Measurements from ENCODE around the gene RAVER1.
"Not testable (repeated sequence)": the region's sequence is repeated elsewhere in the genome, so short reads cannot be mapped to it uniquely, and the experiment has no call there.

RAVER1 gene

DNA sequence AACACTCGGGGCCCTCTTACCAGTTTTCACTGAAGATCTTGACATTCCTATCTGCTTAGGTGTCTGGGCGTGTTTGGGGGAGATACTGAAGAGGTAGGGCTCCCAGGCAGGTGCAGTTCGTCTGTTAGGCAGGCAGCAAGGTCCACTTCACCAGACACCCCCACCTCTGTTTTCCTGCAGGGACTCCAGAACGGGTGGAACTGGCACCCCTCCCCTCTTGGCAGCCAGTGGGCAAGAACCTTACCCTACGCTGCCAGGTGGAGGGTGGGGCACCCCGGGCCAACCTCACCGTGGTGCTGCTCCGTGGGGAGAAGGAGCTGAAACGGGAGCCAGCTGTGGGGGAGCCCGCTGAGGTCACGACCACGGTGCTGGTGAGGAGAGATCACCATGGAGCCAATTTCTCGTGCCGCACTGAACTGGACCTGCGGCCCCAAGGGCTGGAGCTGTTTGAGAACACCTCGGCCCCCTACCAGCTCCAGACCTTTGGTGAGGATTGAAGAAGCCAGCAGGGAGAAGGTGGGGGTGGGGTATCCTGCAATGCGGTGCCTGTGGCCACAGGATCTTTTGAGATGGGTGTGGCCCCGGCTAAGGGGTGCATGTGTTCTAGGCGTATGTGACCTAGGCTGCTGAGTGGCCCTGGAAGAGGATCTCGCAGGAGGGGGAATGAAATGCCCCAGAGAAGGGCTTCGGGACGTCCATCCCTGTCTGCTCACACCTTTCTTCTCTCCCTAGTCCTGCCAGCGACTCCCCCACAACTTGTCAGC, 49.8 kb downstream of the RAVER1 start (continued):
- TF ChIP-seq, protein P1, sequence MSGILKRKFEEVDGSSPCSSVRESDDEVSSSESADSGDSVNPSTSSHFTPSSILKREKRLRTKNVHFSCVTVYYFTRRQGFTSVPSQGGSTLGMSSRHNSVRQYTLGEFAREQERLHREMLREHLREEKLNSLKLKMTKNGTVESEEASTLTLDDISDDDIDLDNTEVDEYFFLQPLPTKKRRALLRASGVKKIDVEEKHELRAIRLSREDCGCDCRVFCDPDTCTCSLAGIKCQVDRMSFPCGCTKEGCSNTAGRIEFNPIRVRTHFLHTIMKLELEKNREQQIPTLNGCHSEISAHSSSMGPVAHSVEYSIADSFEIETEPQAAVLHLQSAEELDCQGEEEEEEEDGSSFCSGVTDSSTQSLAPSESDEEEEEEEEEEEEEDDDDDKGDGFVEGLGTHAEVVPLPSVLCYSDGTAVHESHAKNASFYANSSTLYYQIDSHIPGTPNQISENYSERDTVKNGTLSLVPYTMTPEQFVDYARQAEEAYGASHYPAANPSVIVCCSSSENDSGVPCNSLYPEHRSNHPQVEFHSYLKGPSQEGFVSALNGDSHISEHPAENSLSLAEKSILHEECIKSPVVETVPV (CRISPR knock-in tag; IDR thresholded peaks at IDR 0.05): no peak

DNA sequence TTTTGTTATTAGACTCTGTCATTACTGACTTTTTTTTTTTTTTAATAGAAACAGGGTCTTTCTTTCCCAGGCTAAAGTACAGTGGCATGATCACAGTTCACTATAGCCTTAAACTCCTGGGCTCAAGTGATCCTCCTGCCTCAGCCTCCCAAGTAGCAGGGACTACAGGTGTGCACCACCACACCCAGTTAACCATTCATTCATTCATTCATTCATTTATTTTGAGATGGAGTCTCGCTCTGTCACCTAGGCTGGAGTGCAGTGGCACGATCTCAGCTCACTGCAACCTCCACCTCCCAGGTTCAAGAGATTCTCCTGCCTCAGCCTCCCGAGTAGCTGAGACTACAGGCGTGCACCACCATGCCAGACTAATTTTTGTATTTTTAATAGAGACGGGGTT, 51.3 kb downstream of the RAVER1 start:
- not testable (repeated sequence) for ATAC-seq

DNA sequence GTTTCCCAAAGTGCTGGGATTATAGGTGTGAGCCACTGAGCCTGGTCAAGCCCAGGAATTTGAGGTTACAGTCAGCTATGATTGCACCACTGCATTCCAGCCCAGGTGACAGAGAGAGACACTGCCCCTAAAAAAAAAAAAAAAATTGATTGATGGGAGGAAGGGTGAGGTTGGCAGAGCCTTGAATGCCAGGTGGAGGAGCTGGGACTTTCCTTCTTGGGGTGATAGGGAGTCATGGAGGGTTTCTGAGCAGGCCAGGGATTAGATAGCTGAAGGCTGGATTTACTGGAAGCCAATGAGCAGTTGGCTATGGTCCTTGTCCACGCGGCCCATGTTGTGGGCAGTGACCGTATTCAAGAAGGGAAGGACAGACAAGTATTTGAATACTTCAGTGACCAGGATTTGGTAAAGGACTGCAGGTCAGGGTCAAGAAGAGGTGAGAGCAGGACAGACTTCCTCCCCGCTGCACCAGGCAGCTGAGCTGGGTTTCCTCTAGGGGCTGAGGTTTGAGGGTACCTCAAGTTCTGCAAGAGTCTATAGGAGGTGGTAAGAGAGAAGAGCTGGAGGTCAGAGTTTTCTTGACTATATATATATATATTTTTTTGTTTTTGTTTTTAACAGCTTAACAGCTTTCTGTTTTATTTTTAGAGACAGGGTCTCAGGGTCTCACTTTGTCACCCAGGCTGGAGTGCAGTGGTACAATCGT, 53.4 kb downstream of the RAVER1 start:
- TF ChIP-seq ZC3H10 (CRISPR knock-in tag; IDR thresholded peaks at IDR 0.05) (no peak), TCF4 (CRISPR knock-in tag; IDR thresholded peaks at IDR 0.05; ENCODE audit: borderline replicate concordance) (no peak), ZNF565 (CRISPR knock-in tag; conservative IDR thresholded peaks at IDR 0.05; ENCODE audit: low read depth) (no peak), TOX (CRISPR knock-in tag; IDR thresholded peaks at IDR 0.05; ENCODE audit: borderline replicate concordance) (no peak), ZNF8 (CRISPR knock-in tag; IDR thresholded peaks at IDR 0.05) (no peak), ZFP3 (CRISPR knock-in tag; IDR thresholded peaks at IDR 0.05) (no peak), SNAI2 (CRISPR knock-in tag; IDR thresholded peaks at IDR 0.05) (no peak), BACH2 (CRISPR knock-in tag; IDR thresholded peaks at IDR 0.05; ENCODE audit: borderline replicate concordance) (no peak), RARB (CRISPR knock-in tag; IDR thresholded peaks at IDR 0.05) (no peak), ZNF70 (CRISPR knock-in tag; IDR thresholded peaks at IDR 0.05) (no peak), ZFP30 (CRISPR knock-in tag; IDR thresholded peaks at IDR 0.05) (no peak), ARNTL (CRISPR knock-in tag; IDR thresholded peaks at IDR 0.05; ENCODE audit: borderline replicate concordance, low read depth) (no peak)
- TF ChIP-seq, protein P2, sequence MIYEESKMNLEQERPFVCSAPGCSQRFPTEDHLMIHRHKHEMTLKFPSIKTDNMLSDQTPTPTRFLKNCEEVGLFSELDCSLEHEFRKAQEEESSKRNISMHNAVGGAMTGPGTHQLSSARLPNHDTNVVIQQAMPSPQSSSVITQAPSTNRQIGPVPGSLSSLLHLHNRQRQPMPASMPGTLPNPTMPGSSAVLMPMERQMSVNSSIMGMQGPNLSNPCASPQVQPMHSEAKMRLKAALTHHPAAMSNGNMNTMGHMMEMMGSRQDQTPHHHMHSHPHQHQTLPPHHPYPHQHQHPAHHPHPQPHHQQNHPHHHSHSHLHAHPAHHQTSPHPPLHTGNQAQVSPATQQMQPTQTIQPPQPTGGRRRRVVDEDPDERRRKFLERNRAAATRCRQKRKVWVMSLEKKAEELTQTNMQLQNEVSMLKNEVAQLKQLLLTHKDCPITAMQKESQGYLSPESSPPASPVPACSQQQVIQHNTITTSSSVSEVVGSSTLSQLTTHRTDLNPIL (CRISPR knock-in tag; IDR thresholded peaks at IDR 0.05; ENCODE audit: low read depth): no peak
- TF ChIP-seq, protein P3, sequence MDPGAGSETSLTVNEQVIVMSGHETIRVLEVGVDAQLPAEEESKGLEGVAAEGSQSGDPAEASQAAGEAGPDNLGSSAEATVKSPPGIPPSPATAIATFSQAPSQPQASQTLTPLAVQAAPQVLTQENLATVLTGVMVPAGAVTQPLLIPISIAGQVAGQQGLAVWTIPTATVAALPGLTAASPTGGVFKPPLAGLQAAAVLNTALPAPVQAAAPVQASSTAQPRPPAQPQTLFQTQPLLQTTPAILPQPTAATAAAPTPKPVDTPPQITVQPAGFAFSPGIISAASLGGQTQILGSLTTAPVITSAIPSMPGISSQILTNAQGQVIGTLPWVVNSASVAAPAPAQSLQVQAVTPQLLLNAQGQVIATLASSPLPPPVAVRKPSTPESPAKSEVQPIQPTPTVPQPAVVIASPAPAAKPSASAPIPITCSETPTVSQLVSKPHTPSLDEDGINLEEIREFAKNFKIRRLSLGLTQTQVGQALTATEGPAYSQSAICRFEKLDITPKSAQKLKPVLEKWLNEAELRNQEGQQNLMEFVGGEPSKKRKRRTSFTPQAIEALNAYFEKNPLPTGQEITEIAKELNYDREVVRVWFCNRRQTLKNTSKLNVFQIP (CRISPR knock-in tag; IDR thresholded peaks at IDR 0.05; ENCODE audit: borderline replicate concordance, low read depth): no peak
- TF ChIP-seq, protein P4, sequence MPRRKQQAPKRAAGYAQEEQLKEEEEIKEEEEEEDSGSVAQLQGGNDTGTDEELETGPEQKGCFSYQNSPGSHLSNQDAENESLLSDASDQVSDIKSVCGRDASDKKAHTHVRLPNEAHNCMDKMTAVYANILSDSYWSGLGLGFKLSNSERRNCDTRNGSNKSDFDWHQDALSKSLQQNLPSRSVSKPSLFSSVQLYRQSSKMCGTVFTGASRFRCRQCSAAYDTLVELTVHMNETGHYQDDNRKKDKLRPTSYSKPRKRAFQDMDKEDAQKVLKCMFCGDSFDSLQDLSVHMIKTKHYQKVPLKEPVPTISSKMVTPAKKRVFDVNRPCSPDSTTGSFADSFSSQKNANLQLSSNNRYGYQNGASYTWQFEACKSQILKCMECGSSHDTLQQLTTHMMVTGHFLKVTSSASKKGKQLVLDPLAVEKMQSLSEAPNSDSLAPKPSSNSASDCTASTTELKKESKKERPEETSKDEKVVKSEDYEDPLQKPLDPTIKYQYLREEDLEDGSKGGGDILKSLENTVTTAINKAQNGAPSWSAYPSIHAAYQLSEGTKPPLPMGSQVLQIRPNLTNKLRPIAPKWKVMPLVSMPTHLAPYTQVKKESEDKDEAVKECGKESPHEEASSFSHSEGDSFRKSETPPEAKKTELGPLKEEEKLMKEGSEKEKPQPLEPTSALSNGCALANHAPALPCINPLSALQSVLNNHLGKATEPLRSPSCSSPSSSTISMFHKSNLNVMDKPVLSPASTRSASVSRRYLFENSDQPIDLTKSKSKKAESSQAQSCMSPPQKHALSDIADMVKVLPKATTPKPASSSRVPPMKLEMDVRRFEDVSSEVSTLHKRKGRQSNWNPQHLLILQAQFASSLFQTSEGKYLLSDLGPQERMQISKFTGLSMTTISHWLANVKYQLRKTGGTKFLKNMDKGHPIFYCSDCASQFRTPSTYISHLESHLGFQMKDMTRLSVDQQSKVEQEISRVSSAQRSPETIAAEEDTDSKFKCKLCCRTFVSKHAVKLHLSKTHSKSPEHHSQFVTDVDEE (CRISPR knock-in tag; IDR thresholded peaks at IDR 0.05): no peak
- TF ChIP-seq, protein P1 (CRISPR knock-in tag; IDR thresholded peaks at IDR 0.05): no peak

DNA sequence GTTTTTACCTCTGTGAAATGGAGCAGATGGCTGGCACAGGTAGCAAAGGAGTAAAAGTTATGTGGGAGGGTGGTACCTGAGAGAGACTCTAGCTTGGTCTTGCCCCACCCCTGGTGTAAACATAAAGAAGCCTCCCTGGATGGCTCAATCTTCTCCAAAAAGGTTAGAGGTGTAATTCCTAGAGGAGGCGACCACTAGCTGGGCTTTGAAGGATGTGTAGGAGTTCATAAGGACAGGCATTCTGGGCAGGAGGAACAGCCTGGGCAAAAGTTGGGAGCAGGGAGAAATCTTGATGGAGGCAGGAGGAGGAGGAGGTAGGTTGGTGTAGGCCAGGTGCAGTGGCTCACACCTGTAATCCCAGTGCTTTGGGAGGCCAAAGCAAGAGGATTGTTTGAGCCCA, 54.4 kb downstream of the RAVER1 start:
- no peak for ATAC-seq
- TF ChIP-seq ZFP3 (CRISPR knock-in tag; IDR thresholded peaks at IDR 0.05): peak; percentile 97
- TF ChIP-seq CSDC2 (CRISPR knock-in tag; IDR thresholded peaks at IDR 0.05): no peak

More for the DNA sequence above, 53.4 kb downstream of the RAVER1 start:
- ATAC-seq: no peak
